ENCODE measurements around the gene EFNA2. TPM values are rescaled to one million over a fixed set of nuclear protein-coding genes. Genes with fewer than 3 reads are reported as not detected.
"Not testable (repeated sequence)": the region's sequence is repeated elsewhere in the genome, so short reads cannot be mapped to it uniquely, and the experiment has no call there.

EFNA2 gene
- total RNA-seq (2014; rRNA removed; shearing (Covaris generic)), result 0.45 TPM in 1 of 2 replicates, not detected in the other
- 0.12 and 0.16 TPM in 2 replicates for polyA plus RNA-seq (2015; cell fraction: cytosol; rRNA removed)
- polyA plus RNA-seq (2015; cell fraction: nucleus; rRNA removed), result not detected in 2 replicates

GRCh38 chr19:1285737-1286360 lies at the start of gene EFNA2:
EFNA2 (plus strand) TSS chr19:1285873; CDS start chr19:1286169, 296 bp downstream.
- DNase-seq (ENCODE audit: low read depth), result no peak

GRCh38 chr19:1236576-1236975 lies 49.1 kb upstream of the EFNA2 start:
- no peak for DNase-seq (ENCODE audit: low read depth)

- no peak for DNase-seq (ENCODE audit: low read depth)
Observed at GRCh38 chr19:1237027-1237659, 48.5 kb upstream of the EFNA2 start.

- DNase-seq (ENCODE audit: low read depth), result no peak
Observed at GRCh38 chr19:1237754-1238368, 47.8 kb upstream of the EFNA2 start, which contains the start of gene CBARP. CBARP (minus strand) TSS chr19:1238005; CDS start chr19:1236100, 1,905 bp downstream.

- DNase-seq (ENCODE audit: low read depth), result no peak
Observed at GRCh38 chr19:1238369-1239303, 47.0 kb upstream of the EFNA2 start.

GRCh38 chr19:1239420-1239795 lies 46.3 kb upstream of the EFNA2 start:
- no peak for DNase-seq (ENCODE audit: low read depth)

GRCh38 chr19:1239796-1240737 lies 45.6 kb upstream of the EFNA2 start:
- peak; percentile 80 for DNase-seq (ENCODE audit: low read depth)

GRCh38 chr19:1240925-1241324 lies 44.7 kb upstream of the EFNA2 start:
- no peak for DNase-seq (ENCODE audit: low read depth)

- DNase-seq (ENCODE audit: low read depth), result peak; percentile 94
Observed at GRCh38 chr19:1241417-1242095, 44.1 kb upstream of the EFNA2 start, which contains the start of gene ATP5F1D. ATP5F1D (plus strand) TSS chr19:1241751; CDS start chr19:1241851, 100 bp downstream.

- DNase-seq (ENCODE audit: low read depth), result peak; percentile 71
Observed at GRCh38 chr19:1243768-1244692, 41.6 kb upstream of the EFNA2 start.

- no peak for DNase-seq (ENCODE audit: low read depth)
Observed at GRCh38 chr19:1244693-1245451, 40.8 kb upstream of the EFNA2 start.

- no peak for DNase-seq (ENCODE audit: low read depth)
Observed at GRCh38 chr19:1245494-1246264, 40.0 kb upstream of the EFNA2 start.

GRCh38 chr19:1246265-1247087 lies 39.2 kb upstream of the EFNA2 start:
- not testable (repeated sequence) for DNase-seq (ENCODE audit: low read depth)

GRCh38 chr19:1247748-1248138 lies 37.9 kb upstream of the EFNA2 start:
- DNase-seq (ENCODE audit: low read depth), result no peak

- peak; percentile 80 for DNase-seq (ENCODE audit: low read depth)
Observed at GRCh38 chr19:1248139-1248785, 37.4 kb upstream of the EFNA2 start, which contains the start of gene MIDN. MIDN (plus strand) TSS chr19:1248583; CDS start chr19:1250297, 1,714 bp downstream.

Data from HT1080 (cell line).